OCI-LY7 (cell line): ENCODE data around the gene CCHCR1.
"Not testable (repeated sequence)": the region's sequence is repeated elsewhere in the genome, so short reads cannot be mapped to it uniquely, and the experiment has no call there.

Experiments
- CTCF ChIP-seq: fragments of 200-600 bp; sonication (generic); conservative IDR thresholded peaks from 2 replicates; pipeline ENCODE4 v1.5.1; 2014; ENCODE audit warnings: mild to moderate bottlenecking, antibody characterized with exemption, low read length, moderate library complexity, mixed read lengths
- EZH2phosphoT487 ChIP-seq: fragments of 200-600 bp; sonication (generic); IDR thresholded peaks from 2 replicates; pipeline ENCODE4 v1.6.1; 2018; ENCODE audit warnings: low read depth, borderline replicate concordance, mild to moderate bottlenecking, mixed run types, antibody characterized with exemption, low read length, moderate library complexity, mixed read lengths

GRCh38 chr6:31196251-31197022 is 38.8 kb upstream of the CCHCR1 start:
- not testable (repeated sequence) for TF ChIP-seq CTCF, EZH2phosphoT487
